ENCODE measurements around the gene WDR27. TPM values are rescaled to one million over a fixed set of nuclear protein-coding genes. Genes with fewer than 3 reads are reported as not detected.
A peak's percentile ranks its signal among the peaks of the same experiment; 100 is the strongest.

Gene WDR27
- total RNA-seq, 1 experiment from 2014 or later = 77.9 TPM

- no peaks in the 10 kb centered on the region for H3K9me3 Mint-ChIP-seq (ENCODE audit: low read depth, unreplicated experiment)
- intact Hi-C loops (cut with micrococcal nuclease; ENCODE audit: unreplicated experiment) = loop anchor here (10.0 kb wide), 1 partner anchor 156 kb away; no protein-coding TSS in a partner anchor
- BruUV-seq (replicated peaks) = no TSS peak
- H3K36me3 Mint-ChIP-seq (ENCODE audit: insufficient read depth, unreplicated experiment) = peaks cover 7% of the 10 kb centered on the region
- H3K4me3 Mint-ChIP-seq (ENCODE audit: low read depth, unreplicated experiment) = no peak overlapping the region
- CTCF ChIA-PET = interaction anchor here (0.5 kb wide), 1 partner anchor 919 kb away, joined by 4 read pairs; no protein-coding TSS in a partner anchor
- no peak for DNase-seq
- peak overlapping the region; percentile 87 for H3K27ac Mint-ChIP-seq (ENCODE audit: unreplicated experiment)
- peaks cover 42% of the 10 kb centered on the region for H3K4me1 Mint-ChIP-seq (ENCODE audit: low read depth, unreplicated experiment)
- TF ChIP-seq, protein P1, sequence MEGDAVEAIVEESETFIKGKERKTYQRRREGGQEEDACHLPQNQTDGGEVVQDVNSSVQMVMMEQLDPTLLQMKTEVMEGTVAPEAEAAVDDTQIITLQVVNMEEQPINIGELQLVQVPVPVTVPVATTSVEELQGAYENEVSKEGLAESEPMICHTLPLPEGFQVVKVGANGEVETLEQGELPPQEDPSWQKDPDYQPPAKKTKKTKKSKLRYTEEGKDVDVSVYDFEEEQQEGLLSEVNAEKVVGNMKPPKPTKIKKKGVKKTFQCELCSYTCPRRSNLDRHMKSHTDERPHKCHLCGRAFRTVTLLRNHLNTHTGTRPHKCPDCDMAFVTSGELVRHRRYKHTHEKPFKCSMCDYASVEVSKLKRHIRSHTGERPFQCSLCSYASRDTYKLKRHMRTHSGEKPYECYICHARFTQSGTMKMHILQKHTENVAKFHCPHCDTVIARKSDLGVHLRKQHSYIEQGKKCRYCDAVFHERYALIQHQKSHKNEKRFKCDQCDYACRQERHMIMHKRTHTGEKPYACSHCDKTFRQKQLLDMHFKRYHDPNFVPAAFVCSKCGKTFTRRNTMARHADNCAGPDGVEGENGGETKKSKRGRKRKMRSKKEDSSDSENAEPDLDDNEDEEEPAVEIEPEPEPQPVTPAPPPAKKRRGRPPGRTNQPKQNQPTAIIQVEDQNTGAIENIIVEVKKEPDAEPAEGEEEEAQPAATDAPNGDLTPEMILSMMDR (IDR thresholded peaks at IDR 0.05; ENCODE audit: unreplicated experiment) = no peak
- H3K27me3 Mint-ChIP-seq (ENCODE audit: unreplicated experiment) = no peaks in the 10 kb centered on the region
Observed at GRCh38 chr6:169451065-169451838, 250.6 kb downstream of the WDR27 start.

- TF ChIP-seq, protein P1 (IDR thresholded peaks at IDR 0.05; ENCODE audit: unreplicated experiment) = no peak
- intact Hi-C loops (cut with micrococcal nuclease; ENCODE audit: unreplicated experiment) = loop anchor here (10.0 kb wide), 1 partner anchor 155 kb away; no protein-coding TSS in a partner anchor
- CTCF ChIA-PET = no interaction called here
- BruUV-seq (replicated peaks) = no TSS peak
- Mint-ChIP-seq H3K27ac (ENCODE audit: unreplicated experiment) (no peak overlapping the region), H3K36me3 (ENCODE audit: insufficient read depth, unreplicated experiment) (peaks cover 7% of the 10 kb centered on the region), H3K4me1 (ENCODE audit: low read depth, unreplicated experiment) (peaks cover 45% of the 10 kb centered on the region), H3K4me3 (ENCODE audit: low read depth, unreplicated experiment) (no peak overlapping the region), H3K9me3 (ENCODE audit: low read depth, unreplicated experiment) (no peaks in the 10 kb centered on the region), H3K27me3 (ENCODE audit: unreplicated experiment) (no peaks in the 10 kb centered on the region)
- no peak for DNase-seq
Observed at GRCh38 chr6:169450097-169450496, 251.7 kb downstream of the WDR27 start.

- BruUV-seq (replicated peaks) = no TSS peak
- intact Hi-C loops (cut with micrococcal nuclease; ENCODE audit: unreplicated experiment) = no loop called here
- no peak overlapping the region for H3K27ac Mint-ChIP-seq (ENCODE audit: unreplicated experiment)
Observed at GRCh38 chr6:169449221-169449620, 252.6 kb downstream of the WDR27 start.

DNA sequence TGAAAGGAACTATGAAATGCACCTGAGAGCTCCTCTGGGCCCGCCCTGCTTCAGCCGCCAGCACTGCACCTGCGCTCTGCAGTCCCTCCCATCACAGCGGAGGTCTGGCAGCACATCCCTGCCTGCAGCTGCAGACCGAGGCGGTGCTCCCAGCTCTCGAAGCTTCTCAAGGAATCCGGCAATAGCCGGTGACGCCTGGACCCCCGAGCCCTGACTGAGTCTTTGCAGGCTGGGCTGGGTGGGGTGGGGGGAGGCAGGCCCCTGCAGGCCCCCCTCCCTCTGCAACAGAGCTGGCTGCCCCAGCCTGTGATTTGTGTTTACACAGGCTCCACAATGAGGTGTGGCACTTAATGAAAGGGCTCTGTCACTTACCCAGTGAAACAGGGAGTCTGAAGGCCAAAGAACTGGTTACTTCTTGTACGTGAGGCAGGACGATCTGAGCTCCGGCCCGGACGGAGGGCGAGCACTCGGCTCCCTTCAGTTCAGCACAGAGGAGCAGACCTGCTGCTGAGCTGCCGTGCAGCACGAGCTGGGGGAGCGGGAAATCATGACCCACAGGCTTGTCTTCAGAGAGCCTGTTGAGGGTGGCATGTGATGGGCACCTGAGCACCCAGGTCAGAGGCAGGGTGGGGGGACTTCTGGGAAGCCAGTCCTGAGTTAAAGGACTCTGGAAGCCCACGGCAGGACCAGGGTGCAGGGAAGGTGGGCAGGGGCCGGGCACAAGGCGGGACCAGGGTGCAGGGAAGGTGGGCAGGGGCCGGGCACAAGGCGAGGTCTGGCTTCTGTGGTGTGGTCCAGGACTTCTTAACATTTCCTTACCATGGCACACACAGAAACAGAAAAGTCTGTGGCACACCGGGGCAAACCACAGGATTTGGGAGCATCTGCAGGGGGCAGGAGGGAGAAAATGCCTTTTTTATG, 255.9 kb downstream of the WDR27 start:
- H3K27me3 Mint-ChIP-seq (ENCODE audit: unreplicated experiment) = no peaks in the 10 kb centered on the region
- CTCF ChIA-PET = interaction anchor here (0.6 to 1.0 kb wide), 2 partner anchors 8 to 944 kb away, joined by 3 read pairs; no protein-coding TSS in a partner anchor
- H3K36me3 Mint-ChIP-seq (ENCODE audit: insufficient read depth, unreplicated experiment) = no peaks in the 10 kb centered on the region
- no peak overlapping the region for H3K27ac Mint-ChIP-seq (ENCODE audit: unreplicated experiment)
- peak; percentile 41 for DNase-seq
- TF ChIP-seq, protein P1 (IDR thresholded peaks at IDR 0.05; ENCODE audit: unreplicated experiment) = no peak
- intact Hi-C loops (cut with micrococcal nuclease; ENCODE audit: unreplicated experiment) = no loop called here
- H3K4me3 Mint-ChIP-seq (ENCODE audit: low read depth, unreplicated experiment) = peak overlapping the region; percentile 50
- peaks cover 13% of the 10 kb centered on the region for H3K4me1 Mint-ChIP-seq (ENCODE audit: low read depth, unreplicated experiment)
- BruUV-seq (replicated peaks) = no TSS peak
- H3K9me3 Mint-ChIP-seq (ENCODE audit: low read depth, unreplicated experiment) = no peaks in the 10 kb centered on the region

More at GRCh38 chr6:169449221-169449620, 252.6 kb downstream of the WDR27 start:
- Mint-ChIP-seq H3K4me3 (ENCODE audit: low read depth, unreplicated experiment) (no peak overlapping the region), H3K9me3 (ENCODE audit: low read depth, unreplicated experiment) (no peaks in the 10 kb centered on the region), H3K27me3 (ENCODE audit: unreplicated experiment) (no peaks in the 10 kb centered on the region), H3K4me1 (ENCODE audit: low read depth, unreplicated experiment) (peaks cover 36% of the 10 kb centered on the region), H3K36me3 (ENCODE audit: insufficient read depth, unreplicated experiment) (peaks cover 7% of the 10 kb centered on the region)
- CTCF ChIA-PET = no interaction called here
- TF ChIP-seq, protein P1 (IDR thresholded peaks at IDR 0.05; ENCODE audit: unreplicated experiment) = no peak
- DNase-seq = no peak

All from Calu3 (cell line).